ENCODE results near the gene USP16.

The USP16 gene

DNA sequence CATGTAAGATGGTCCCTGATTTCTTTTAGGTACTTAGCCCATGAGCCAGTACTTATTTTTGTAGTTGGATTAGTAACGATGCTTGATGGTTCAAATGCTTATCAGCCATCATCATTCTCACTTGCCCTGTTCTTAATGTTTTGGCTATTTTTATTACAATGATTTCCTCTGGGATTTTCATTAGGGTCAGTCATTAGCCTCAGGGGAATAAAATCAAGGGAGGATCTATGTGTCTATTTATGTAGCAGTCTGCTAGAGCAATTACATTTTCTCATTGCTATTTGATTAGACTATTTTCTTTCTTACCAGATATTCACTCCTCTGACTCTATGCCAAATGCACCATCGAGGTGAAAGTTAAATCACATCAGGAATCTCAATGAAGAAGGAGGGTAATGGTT is 59.9 kb downstream of the USP16 start:
- DNase-seq (ENCODE audit: low spot score) = no peak

DNA sequence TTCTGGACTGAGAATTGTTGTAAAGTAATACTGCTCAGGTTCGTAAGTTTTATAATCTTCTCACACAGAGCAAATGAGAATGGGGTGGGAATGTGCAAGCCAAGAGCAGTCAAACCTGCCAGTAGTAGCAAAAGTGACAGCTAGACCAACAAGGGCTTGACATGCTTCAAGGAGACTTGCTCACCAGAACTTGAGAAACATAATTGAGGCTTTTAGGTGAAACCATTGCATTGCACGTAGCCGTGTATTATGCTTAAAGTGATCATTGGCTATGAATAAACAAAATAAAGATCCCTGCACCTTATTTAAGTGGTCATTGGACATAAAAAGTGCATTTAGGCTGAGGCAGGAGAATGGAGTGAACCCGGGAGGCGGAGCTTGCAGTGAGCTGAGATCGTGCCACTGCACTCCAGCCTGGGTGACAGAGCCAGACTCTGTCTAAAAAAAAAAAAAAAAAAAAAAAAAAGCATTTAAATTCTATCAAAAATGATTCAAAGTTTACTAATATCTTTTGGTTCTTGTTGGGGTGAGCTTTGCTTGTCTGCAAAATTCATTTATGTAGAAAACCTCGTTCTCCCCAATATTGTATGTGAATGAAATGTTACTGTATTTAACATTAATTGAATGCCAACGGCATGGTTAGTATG is 60.8 kb downstream of the USP16 start:
- no peak for DNase-seq (ENCODE audit: low spot score)

DNA sequence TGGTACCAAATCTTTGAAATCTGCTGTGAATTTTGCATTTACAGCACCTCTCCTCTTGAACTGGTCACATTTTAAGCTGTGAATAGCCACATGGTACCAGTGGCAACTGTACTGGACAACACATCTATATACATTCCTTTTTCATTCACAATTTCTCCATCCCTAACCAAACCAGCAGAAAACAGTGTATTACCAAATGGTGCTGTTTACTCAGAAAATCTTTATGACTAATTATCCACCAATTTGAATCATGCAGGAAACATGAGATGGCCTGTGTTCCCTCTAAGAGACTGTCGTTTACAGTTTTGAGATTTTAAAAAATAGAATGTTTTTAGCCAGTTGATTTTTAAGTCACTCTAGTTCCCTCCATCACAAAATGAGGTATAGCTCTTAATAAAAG is 66.6 kb downstream of the USP16 start:
- DNase-seq (ENCODE audit: low spot score) = no peak

DNA sequence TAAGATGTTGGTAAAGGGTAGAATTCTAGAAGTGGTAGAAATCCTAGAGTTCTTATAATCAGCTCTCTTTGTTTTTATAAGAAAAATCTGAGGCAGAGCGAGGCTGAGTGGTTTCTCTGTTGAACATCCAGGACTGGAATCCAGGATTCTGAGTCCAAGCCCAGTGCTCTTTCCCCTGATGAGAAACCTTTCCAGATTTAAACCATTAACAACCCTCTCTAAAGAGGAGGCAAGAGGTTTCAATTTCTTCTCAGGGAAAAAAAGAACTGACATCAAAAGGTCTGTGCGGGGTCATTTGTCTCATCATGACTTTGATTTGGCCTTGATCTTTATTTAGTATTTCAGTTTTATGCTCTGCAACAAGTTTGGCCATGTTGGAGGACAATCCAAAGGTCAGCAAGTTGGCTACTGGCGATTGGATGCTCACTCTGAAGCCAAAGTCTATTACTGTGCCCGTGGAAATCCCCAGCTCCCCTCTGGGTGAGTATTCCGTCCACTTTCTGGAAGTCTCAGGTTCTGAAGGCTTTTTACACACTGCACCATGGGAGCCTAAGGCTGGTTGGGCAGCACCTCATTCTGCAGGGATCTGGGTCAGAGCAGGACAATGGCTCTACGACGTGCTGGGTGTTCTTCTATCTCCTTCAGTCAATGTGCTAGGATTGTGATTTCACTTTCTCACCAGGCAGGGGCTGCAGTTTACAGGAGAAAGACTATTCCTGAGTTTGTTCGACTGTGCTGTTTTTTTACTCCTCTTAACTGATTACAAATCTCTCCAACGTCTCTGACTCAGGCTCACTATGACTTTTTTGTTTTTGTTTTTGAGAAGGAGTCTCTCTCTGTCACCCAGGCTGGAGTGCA is 67.9 kb downstream of the USP16 start:
- no peak for DNase-seq (ENCODE audit: low spot score)

DNA sequence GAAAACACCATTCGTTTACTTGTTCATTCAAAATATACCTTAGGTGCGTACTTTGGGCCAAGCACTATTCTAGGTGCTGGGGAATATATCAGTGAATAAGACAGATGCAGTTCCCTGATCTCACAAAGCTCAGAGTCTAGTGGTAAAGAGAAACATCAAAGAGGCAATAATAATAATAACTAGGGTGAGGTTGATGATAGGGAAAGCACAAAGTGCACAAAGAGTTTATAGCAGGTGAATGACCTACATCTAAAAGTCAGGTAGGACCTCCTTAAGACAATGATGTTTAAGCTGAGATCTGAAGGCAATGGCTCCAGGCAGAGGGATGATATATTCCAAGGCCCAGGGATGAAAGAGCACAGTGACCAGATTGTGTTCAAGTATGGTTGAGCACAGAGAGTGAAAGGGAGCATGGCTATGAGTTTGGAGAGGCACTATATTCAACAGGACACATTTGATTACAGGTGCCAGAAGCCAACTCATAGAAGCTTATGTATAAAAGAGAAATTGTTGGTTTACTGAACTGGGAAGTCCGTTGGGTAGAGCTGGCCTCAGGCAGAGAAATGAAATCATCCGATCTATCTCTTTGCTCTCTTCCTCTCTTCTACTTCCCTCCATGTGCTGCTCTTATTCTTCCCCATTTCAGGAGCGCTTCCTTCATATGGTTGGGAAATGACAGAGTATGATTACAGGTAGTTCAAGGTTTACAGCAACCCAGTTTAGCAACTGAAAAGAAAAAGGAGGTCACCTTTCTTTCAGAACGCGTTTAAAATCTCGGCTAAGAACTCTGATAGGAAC is 71.9 kb downstream of the USP16 start:
- DNase-seq (ENCODE audit: low spot score) = no peak

DNA sequence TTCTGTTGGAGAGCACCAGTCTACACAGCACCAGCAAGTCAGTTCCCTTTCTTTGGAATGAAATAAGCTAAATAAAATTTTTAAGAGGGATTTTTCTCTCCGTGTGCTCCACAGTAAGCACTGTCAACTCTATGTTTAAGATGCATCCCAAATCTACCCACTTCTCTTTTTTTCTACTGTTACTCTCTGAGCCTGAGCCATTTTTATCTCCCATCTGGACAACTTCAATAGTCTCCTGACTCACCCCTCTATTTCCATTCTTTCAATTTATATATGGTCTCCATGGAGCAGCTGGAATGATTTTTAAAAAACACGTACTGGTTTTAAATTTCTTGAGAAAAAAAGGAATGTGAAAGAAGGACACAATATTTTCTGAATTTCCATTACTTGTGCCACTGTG is 73.7 kb downstream of the USP16 start:
- DNase-seq (ENCODE audit: low spot score) = no peak

DNA sequence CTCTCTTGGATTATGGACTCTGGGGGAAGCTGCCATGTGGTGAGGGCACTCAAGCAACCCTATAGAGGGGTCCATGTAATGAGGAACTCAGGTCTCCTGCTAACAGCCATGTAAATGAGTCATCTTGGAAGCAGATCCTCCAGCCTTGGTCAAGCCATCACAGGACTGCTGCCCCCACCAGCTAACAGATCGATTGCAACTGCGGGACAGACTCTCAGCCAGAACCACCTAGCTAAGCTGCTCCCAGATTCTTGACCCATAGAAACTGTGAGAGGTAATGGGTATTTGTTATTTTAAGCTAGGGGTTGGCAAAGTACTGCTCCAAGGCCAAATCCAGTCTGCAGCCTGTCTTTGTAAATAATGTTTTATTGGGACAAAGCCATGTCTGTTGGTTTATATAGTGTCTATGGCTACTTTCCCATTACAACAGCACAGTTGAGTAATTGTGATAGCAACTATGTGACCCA is 78.4 kb downstream of the USP16 start:
- DNase-seq (ENCODE audit: low spot score) = no peak
